Measurements from ENCODE around the gene PATJ.

DNA sequence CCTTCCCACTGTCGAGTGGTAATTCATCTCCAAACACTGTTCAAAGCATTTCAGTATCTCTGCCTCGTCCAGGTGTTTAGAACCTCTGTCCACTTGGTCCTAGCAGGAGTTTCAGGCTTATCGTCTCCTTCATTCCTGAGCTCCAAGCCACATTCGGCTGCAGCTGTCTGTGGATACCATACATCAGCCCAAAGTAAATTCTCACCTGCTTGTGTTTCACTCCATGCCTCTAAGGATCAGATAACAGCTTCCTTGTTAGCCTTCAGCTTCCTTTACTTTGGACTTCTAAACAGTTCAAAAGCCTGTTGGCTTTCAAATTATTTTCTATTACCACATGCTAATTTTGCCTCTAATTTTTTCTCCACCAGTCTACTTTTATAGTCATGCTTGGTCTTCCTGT lies 233.4 kb downstream of the PATJ start:
- TF ChIP-seq, protein P1, sequence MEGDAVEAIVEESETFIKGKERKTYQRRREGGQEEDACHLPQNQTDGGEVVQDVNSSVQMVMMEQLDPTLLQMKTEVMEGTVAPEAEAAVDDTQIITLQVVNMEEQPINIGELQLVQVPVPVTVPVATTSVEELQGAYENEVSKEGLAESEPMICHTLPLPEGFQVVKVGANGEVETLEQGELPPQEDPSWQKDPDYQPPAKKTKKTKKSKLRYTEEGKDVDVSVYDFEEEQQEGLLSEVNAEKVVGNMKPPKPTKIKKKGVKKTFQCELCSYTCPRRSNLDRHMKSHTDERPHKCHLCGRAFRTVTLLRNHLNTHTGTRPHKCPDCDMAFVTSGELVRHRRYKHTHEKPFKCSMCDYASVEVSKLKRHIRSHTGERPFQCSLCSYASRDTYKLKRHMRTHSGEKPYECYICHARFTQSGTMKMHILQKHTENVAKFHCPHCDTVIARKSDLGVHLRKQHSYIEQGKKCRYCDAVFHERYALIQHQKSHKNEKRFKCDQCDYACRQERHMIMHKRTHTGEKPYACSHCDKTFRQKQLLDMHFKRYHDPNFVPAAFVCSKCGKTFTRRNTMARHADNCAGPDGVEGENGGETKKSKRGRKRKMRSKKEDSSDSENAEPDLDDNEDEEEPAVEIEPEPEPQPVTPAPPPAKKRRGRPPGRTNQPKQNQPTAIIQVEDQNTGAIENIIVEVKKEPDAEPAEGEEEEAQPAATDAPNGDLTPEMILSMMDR (IDR thresholded peaks at IDR 0.05): no peak
- no peak for TF ChIP-seq POLR2A (IDR thresholded peaks at IDR 0.05)

Data from testis (tissue), 2 donors.